ENCODE results near the gene TGM1.

DNA sequence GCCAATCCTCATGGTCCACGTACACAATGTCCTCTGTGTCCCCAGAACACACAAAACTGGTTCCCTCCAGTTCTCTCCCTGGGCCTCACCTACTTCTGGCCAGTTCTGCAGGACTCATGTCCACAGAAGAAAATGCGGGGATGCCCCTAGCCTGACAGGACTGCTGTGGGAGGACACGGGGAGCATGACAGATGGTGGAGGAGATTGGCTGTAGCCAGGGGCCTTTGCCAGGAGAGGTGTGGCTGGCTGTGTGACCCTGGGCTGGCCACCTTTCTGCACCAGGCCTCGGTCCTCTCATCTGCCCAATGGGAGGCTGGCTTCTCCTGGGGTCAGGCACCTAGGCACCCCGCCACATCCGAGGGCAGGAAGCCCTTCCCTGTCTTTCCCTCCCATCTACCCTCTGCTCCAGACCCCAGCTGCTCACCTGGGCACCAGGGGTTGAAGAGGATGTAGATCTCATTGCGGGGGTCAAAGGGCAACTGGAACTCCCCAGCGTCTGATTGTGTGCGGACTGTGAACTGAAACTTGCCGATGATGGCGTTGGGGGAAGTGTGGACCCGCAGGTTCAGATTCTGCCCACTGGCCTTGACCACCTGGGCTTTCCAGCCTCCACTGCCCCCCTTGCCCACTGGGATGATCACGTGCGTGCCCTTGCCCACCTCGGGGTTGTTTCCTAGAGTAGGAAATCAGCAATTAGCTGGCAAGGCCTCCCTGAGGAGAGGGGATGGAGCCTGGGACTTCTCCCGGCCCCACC, 2.8 kb downstream of the TGM1 start:
- TF ChIP-seq, protein P1, sequence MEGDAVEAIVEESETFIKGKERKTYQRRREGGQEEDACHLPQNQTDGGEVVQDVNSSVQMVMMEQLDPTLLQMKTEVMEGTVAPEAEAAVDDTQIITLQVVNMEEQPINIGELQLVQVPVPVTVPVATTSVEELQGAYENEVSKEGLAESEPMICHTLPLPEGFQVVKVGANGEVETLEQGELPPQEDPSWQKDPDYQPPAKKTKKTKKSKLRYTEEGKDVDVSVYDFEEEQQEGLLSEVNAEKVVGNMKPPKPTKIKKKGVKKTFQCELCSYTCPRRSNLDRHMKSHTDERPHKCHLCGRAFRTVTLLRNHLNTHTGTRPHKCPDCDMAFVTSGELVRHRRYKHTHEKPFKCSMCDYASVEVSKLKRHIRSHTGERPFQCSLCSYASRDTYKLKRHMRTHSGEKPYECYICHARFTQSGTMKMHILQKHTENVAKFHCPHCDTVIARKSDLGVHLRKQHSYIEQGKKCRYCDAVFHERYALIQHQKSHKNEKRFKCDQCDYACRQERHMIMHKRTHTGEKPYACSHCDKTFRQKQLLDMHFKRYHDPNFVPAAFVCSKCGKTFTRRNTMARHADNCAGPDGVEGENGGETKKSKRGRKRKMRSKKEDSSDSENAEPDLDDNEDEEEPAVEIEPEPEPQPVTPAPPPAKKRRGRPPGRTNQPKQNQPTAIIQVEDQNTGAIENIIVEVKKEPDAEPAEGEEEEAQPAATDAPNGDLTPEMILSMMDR (conservative IDR thresholded peaks at IDR 0.05; ENCODE audit: low read depth in 2 of 2), result no peak
- TF ChIP-seq, protein P2, sequence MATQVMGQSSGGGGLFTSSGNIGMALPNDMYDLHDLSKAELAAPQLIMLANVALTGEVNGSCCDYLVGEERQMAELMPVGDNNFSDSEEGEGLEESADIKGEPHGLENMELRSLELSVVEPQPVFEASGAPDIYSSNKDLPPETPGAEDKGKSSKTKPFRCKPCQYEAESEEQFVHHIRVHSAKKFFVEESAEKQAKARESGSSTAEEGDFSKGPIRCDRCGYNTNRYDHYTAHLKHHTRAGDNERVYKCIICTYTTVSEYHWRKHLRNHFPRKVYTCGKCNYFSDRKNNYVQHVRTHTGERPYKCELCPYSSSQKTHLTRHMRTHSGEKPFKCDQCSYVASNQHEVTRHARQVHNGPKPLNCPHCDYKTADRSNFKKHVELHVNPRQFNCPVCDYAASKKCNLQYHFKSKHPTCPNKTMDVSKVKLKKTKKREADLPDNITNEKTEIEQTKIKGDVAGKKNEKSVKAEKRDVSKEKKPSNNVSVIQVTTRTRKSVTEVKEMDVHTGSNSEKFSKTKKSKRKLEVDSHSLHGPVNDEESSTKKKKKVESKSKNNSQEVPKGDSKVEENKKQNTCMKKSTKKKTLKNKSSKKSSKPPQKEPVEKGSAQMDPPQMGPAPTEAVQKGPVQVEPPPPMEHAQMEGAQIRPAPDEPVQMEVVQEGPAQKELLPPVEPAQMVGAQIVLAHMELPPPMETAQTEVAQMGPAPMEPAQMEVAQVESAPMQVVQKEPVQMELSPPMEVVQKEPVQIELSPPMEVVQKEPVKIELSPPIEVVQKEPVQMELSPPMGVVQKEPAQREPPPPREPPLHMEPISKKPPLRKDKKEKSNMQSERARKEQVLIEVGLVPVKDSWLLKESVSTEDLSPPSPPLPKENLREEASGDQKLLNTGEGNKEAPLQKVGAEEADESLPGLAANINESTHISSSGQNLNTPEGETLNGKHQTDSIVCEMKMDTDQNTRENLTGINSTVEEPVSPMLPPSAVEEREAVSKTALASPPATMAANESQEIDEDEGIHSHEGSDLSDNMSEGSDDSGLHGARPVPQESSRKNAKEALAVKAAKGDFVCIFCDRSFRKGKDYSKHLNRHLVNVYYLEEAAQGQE (IDR thresholded peaks at IDR 0.05; ENCODE audit: unreplicated experiment), result no peak
